Measurements from ENCODE around the gene NTRK2.
A peak's percentile ranks its signal among the peaks of the same experiment; 100 is the strongest.

NTRK2 gene

GRCh38 chr9:84736081-84736480 is 66.6 kb downstream of the NTRK2 start:
- DNase-seq (ENCODE audit: low read depth in 2 of 2), result no peak

GRCh38 chr9:84736536-84736935 is 67.0 kb downstream of the NTRK2 start:
- DNase-seq (ENCODE audit: low read depth in 2 of 2), result no peak

GRCh38 chr9:84738353-84738752 is 68.8 kb downstream of the NTRK2 start:
- DNase-seq (ENCODE audit: low read depth in 2 of 2), result no peak

GRCh38 chr9:84742261-84742660 is 72.7 kb downstream of the NTRK2 start:
- DNase-seq (ENCODE audit: low read depth in 2 of 2), result no peak

- no peak for DNase-seq (ENCODE audit: low read depth in 2 of 2)
Observed at GRCh38 chr9:84744195-84744594, 74.7 kb downstream of the NTRK2 start.

- no peak for DNase-seq (ENCODE audit: low read depth in 2 of 2)
Observed at GRCh38 chr9:84744726-84745125, 75.2 kb downstream of the NTRK2 start.

- DNase-seq (ENCODE audit: low read depth in 2 of 2), result no peak
Observed at GRCh38 chr9:84748112-84748511, 78.6 kb downstream of the NTRK2 start.

- no peak for DNase-seq (ENCODE audit: low read depth in 2 of 2)
Observed at GRCh38 chr9:84750152-84750865, 80.8 kb downstream of the NTRK2 start.

- no peak for DNase-seq (ENCODE audit: low read depth in 2 of 2)
Observed at GRCh38 chr9:84751921-84752320, 82.4 kb downstream of the NTRK2 start.

GRCh38 chr9:84754461-84754860 is 84.9 kb downstream of the NTRK2 start:
- DNase-seq (ENCODE audit: low read depth in 2 of 2), result no peak

- DNase-seq (ENCODE audit: low read depth in 2 of 2), result no peak
Observed at GRCh38 chr9:84754881-84755280, 85.4 kb downstream of the NTRK2 start.

GRCh38 chr9:84755380-84755779 is 85.9 kb downstream of the NTRK2 start:
- DNase-seq (ENCODE audit: low read depth in 2 of 2), result no peak

GRCh38 chr9:84756171-84756570 is 86.6 kb downstream of the NTRK2 start:
- no peak for DNase-seq (ENCODE audit: low read depth in 2 of 2)

GRCh38 chr9:84756731-84757130 is 87.2 kb downstream of the NTRK2 start:
- DNase-seq (ENCODE audit: low read depth in 2 of 2), result no peak

- DNase-seq (ENCODE audit: low read depth in 2 of 2), result no peak
Observed at GRCh38 chr9:84758817-84759216, 89.3 kb downstream of the NTRK2 start.

- peak in 1 of 2 donors; percentile 5 for DNase-seq (ENCODE audit: low read depth in 2 of 2)
Observed at GRCh38 chr9:84759300-84759750, 89.8 kb downstream of the NTRK2 start.

GRCh38 chr9:84759804-84760203 is 90.3 kb downstream of the NTRK2 start:
- no peak for DNase-seq (ENCODE audit: low read depth in 2 of 2)

- no peak for DNase-seq (ENCODE audit: low read depth in 2 of 2)
Observed at GRCh38 chr9:84761137-84761808, 91.7 kb downstream of the NTRK2 start.

GRCh38 chr9:84772511-84772910 is 103.0 kb downstream of the NTRK2 start:
- no peak for DNase-seq (ENCODE audit: low read depth in 2 of 2)

- DNase-seq (ENCODE audit: low read depth in 2 of 2), result no peak
Observed at GRCh38 chr9:84773022-84773421, 103.5 kb downstream of the NTRK2 start.

- DNase-seq (ENCODE audit: low read depth in 2 of 2), result no peak
Observed at GRCh38 chr9:84775056-84775643, 105.6 kb downstream of the NTRK2 start.

GRCh38 chr9:84778570-84778969 is 109.0 kb downstream of the NTRK2 start:
- DNase-seq (ENCODE audit: low read depth in 2 of 2), result no peak

GRCh38 chr9:84779883-84780282 is 110.4 kb downstream of the NTRK2 start:
- DNase-seq (ENCODE audit: low read depth in 2 of 2), result no peak
